ENCODE results near the gene ANKS1B. TPM values are rescaled to one million over a fixed set of nuclear protein-coding genes. Genes with fewer than 3 reads are reported as not detected.

The ANKS1B gene
- total and polyA plus RNA-seq, 4 donors = 0.03 to 3.4 (median 0.53) TPM

- no peak for TF ChIP-seq REST (IDR thresholded peaks at IDR 0.05)
- no peak for TF ChIP-seq FOXA2 (IDR thresholded peaks at IDR 0.05)
- TF ChIP-seq ZBTB33 (IDR thresholded peaks at IDR 0.05) = no peak
- TF ChIP-seq HNF4G (IDR thresholded peaks at IDR 0.05) = no peak
- TF ChIP-seq MAX (IDR thresholded peaks at IDR 0.05) = no peak
Observed at GRCh38 chr12:98799146-98799810, 1185.5 kb downstream of the ANKS1B start (continued).

- H3K27me3 ChIP-seq (ENCODE audit: control insufficient read depth in 4 of 4, insufficient read depth in 4 of 4, low read length in 3 of 4) = peaks cover 0 to 2% (median 0%) of the 10 kb centered on the region in 4 donors
- TF ChIP-seq MAX (IDR thresholded peaks at IDR 0.05) (no peak), RXRA (IDR thresholded peaks at IDR 0.05) (no peak), FOXA2 (IDR thresholded peaks at IDR 0.05) (no peak), SP1 (IDR thresholded peaks at IDR 0.05) (no peak), HNF4G (IDR thresholded peaks at IDR 0.05) (no peak), RAD21 (IDR thresholded peaks at IDR 0.05) (no peak), GABPA (IDR thresholded peaks at IDR 0.05 in 1 of 2, conservative IDR thresholded peaks at IDR 0.05 in 1 of 2) (no peak), HNF4A (conservative IDR thresholded peaks at IDR 0.05) (no peak), NR2F2 (IDR thresholded peaks at IDR 0.05) (no peak)
- no peaks in the 10 kb centered on the region for H3K36me3 ChIP-seq (ENCODE audit: control insufficient read depth in 4 of 4, insufficient read depth in 3 of 4, low read depth in 1 of 4, low read length in 3 of 4)
- H3K4me1 ChIP-seq (ENCODE audit: control insufficient read depth in 4 of 4, insufficient read depth in 4 of 4, low read length in 3 of 4) = no peaks in the 10 kb centered on the region
- no peak for DNase-seq (ENCODE audit: low spot score)
- H3K9me3 ChIP-seq (ENCODE audit: control insufficient read depth in 4 of 4, low read length in 3 of 4) = no peaks in the 10 kb centered on the region
- H3K4me3 ChIP-seq (ENCODE audit: low read depth in 1 of 3, low read length in 3 of 3) = no peak overlapping the region
- H3K9ac ChIP-seq (ENCODE audit: low read depth in 1 of 2, low read length in 2 of 2) = no peak overlapping the region
- H3K27ac ChIP-seq (ENCODE audit: low read depth in 1 of 2, low read length in 2 of 2) = no peak overlapping the region
- WGBS = 71% methylated on average over 4 of the region's 4 CpGs
Observed at GRCh38 chr12:98797200-98797599, 1187.5 kb downstream of the ANKS1B start.

- no peaks in the 10 kb centered on the region for H3K4me1 ChIP-seq (ENCODE audit: control insufficient read depth in 4 of 4, insufficient read depth in 4 of 4, low read length in 3 of 4)
- H3K4me3 ChIP-seq (ENCODE audit: low read depth in 1 of 3, low read length in 3 of 3) = no peak overlapping the region
- peaks cover 0 to 2% (median 0%) of the 10 kb centered on the region in 4 donors for H3K27me3 ChIP-seq (ENCODE audit: control insufficient read depth in 4 of 4, insufficient read depth in 4 of 4, low read length in 3 of 4)
- H3K36me3 ChIP-seq (ENCODE audit: control insufficient read depth in 4 of 4, insufficient read depth in 3 of 4, low read depth in 1 of 4, low read length in 3 of 4) = no peaks in the 10 kb centered on the region
- WGBS = 94% methylated on average over 1 of the region's 1 CpG
- H3K27ac ChIP-seq (ENCODE audit: low read depth in 1 of 2, low read length in 2 of 2) = no peak overlapping the region
- no peaks in the 10 kb centered on the region for H3K9me3 ChIP-seq (ENCODE audit: control insufficient read depth in 4 of 4, low read length in 3 of 4)
- no peak for DNase-seq (ENCODE audit: low spot score)
- H3K9ac ChIP-seq (ENCODE audit: low read depth in 1 of 2, low read length in 2 of 2) = no peak overlapping the region
- no peak for TF ChIP-seq ZBTB33 (IDR thresholded peaks at IDR 0.05)
- no peak for TF ChIP-seq JUND (IDR thresholded peaks at IDR 0.05)
- no peak for TF ChIP-seq NR2F2 (IDR thresholded peaks at IDR 0.05)
Observed at GRCh38 chr12:98796745-98797144, 1188.0 kb downstream of the ANKS1B start.
